HG03439 (cell line): ENCODE data around the gene HDLBP.

Source experiments
- ATAC-seq: cut with Tn5 transposase; IDR thresholded peaks from one replicate; pipeline ENCODE4 v1.9.1; 2021; ENCODE audit warnings: mild to moderate bottlenecking, moderate library complexity; ENCODE audit not compliant: unreplicated experiment

The HDLBP gene

GRCh38 chr2:241177526-241178334 is 137.7 kb downstream of the HDLBP start:
- ATAC-seq = no peak
